DND-41 (cell line): ENCODE measurements around the gene SPAG4.

ENCODE experiments used
- ATAC-seq: fragments of 200-7000 bp; cut with Tn5 transposase; 3 replicates; pipeline ENCODE4 v1.9.1; 2021; ENCODE audit warnings: low read depth; ENCODE audit not compliant: insufficient read depth
- DNase-seq: peaks from one replicate; pipeline ENCODE4 v3.0.0-alpha.2; 2020
- H2AFZ ChIP-seq: 2 replicates; pipeline ENCODE4 v1.6.0; 2012; ENCODE audit warnings: low read depth, low read length
- H3K27ac ChIP-seq: 2 replicates; pipeline ENCODE4 v1.5.1; 2012; ENCODE audit warnings: low read length, inconsistent platforms
- H3K27me3 ChIP-seq: fragments of 200-600 bp; sonication (generic); 2 replicates; pipeline ENCODE4 v1.6.0; 2012; ENCODE audit warnings: low read length, mild to moderate bottlenecking, inconsistent platforms; ENCODE audit not compliant: insufficient read depth, poor library complexity
- H3K36me3 ChIP-seq: 2 replicates; pipeline ENCODE4 v1.5.1; 2012; ENCODE audit warnings: low read length, inconsistent platforms; ENCODE audit not compliant: insufficient read depth
- H3K4me1 ChIP-seq: 2 replicates; pipeline ENCODE4 v1.5.1; 2012; ENCODE audit warnings: mild to moderate bottlenecking, low read length; ENCODE audit not compliant: insufficient read depth
- H3K4me2 ChIP-seq: 2 replicates; pipeline ENCODE4 v1.6.0; 2012; ENCODE audit warnings: mild to moderate bottlenecking, moderate library complexity, low read length, inconsistent platforms; ENCODE audit not compliant: insufficient read depth
- H3K4me3 ChIP-seq, 2 experiments: fragments of 200-600 bp in 1 of 2; shearing (Covaris generic) in 1 of 2; 2 replicates each; pipeline ENCODE4 v1.5.1; 2012 to 2016; ENCODE audit warnings: inconsistent platforms in 2 of 2, low read length in 2 of 2, mild to moderate bottlenecking in 2 of 2, low read depth in 1 of 2, moderate library complexity in 1 of 2
- H3K79me2 ChIP-seq: 2 replicates; pipeline ENCODE4 v1.6.0; 2012; ENCODE audit warnings: low read length, inconsistent platforms; ENCODE audit not compliant: insufficient read depth
- H3K9ac ChIP-seq: 2 replicates; pipeline ENCODE4 v1.6.0; 2012; ENCODE audit warnings: low read depth, mild to moderate bottlenecking, inconsistent platforms, low read length, moderate library complexity
- H3K9me3 ChIP-seq: 2 replicates; pipeline ENCODE4 v1.5.1; 2012; ENCODE audit warnings: low read length, moderate library complexity, mild to moderate bottlenecking, inconsistent platforms; ENCODE audit not compliant: insufficient read depth, severe bottlenecking
- H4K20me1 ChIP-seq: 2 replicates; pipeline ENCODE4 v1.6.0; 2012; ENCODE audit warnings: low read length; ENCODE audit not compliant: insufficient read depth
- CTCF ChIP-seq: IDR thresholded peaks from 2 replicates; pipeline ENCODE4 v1.5.1; 2012; ENCODE audit warnings: borderline replicate concordance, low read length, moderate library complexity, mild to moderate bottlenecking; ENCODE audit not compliant: poor library complexity, severe bottlenecking; ENCODE audit errors: extremely low read depth
- EZH2 ChIP-seq: IDR thresholded peaks from 3 replicates; pipeline ENCODE4 v1.6.1; 2012; ENCODE audit warnings: borderline replicate concordance, low read depth, mild to moderate bottlenecking, moderate library complexity, low read length, inconsistent platforms; ENCODE audit not compliant: severe bottlenecking

SPAG4 gene

GRCh38 chr20:35588397-35588796, 27.2 kb upstream of the SPAG4 start:
- no peak for TF ChIP-seq CTCF
- no peak for TF ChIP-seq EZH2
- H4K20me1 ChIP-seq: no peaks in the 10 kb centered on the region
- no peak overlapping the region for H3K4me3 ChIP-seq
- H3K79me2 ChIP-seq: no peaks in the 10 kb centered on the region
- no peaks in the 10 kb centered on the region for H3K9me3 ChIP-seq
- no peak overlapping the region for H3K4me2 ChIP-seq
- DNase-seq (no peak), ATAC-seq (no peak)
- H3K27ac ChIP-seq: no peak overlapping the region
- peaks cover 12% of the 10 kb centered on the region for H3K4me1 ChIP-seq
- H3K27me3 ChIP-seq: no peaks in the 10 kb centered on the region
- no peaks in the 10 kb centered on the region for H3K36me3 ChIP-seq
- no peak overlapping the region for H3K9ac ChIP-seq
- no peak overlapping the region for H2AFZ ChIP-seq

- Histone ChIP-seq H3K4me3 (no peak overlapping the region), H3K27ac (no peak overlapping the region), H3K4me2 (no peak overlapping the region), H3K9me3 (no peaks in the 10 kb centered on the region), H3K27me3 (no peaks in the 10 kb centered on the region), H3K9ac (no peak overlapping the region), H4K20me1 (no peaks in the 10 kb centered on the region), H3K4me1 (peaks cover 12% of the 10 kb centered on the region), H3K79me2 (no peaks in the 10 kb centered on the region), H2AFZ (no peak overlapping the region), H3K36me3 (no peaks in the 10 kb centered on the region)
- TF ChIP-seq CTCF (no peak), EZH2 (no peak)
- DNase-seq: peak; percentile 39
- ATAC-seq: peak; percentile 79
Observed at GRCh38 chr20:35592339-35592974, 23.2 kb upstream of the SPAG4 start.

GRCh38 chr20:35595456-35595855, 20.2 kb upstream of the SPAG4 start:
- H3K27ac ChIP-seq: no peak overlapping the region
- no peaks in the 10 kb centered on the region for H3K27me3 ChIP-seq
- H2AFZ ChIP-seq: no peak overlapping the region
- no peaks in the 10 kb centered on the region for H3K9me3 ChIP-seq
- TF ChIP-seq CTCF: no peak
- no peak for TF ChIP-seq EZH2
- H3K9ac ChIP-seq: no peak overlapping the region
- H3K4me3 ChIP-seq: no peak overlapping the region
- no peaks in the 10 kb centered on the region; the same call in 1 of the 2 replicates for H4K20me1 ChIP-seq
- H3K36me3 ChIP-seq: no peaks in the 10 kb centered on the region
- ATAC-seq: no peak
- no peak for DNase-seq
- no peaks in the 10 kb centered on the region for H3K79me2 ChIP-seq
- H3K4me1 ChIP-seq: peaks cover 12% of the 10 kb centered on the region
- no peak overlapping the region for H3K4me2 ChIP-seq
